Body of pancreas (tissue), 4 donors: ENCODE data around the gene NIPAL4.
A peak's percentile ranks its signal among the peaks of the same experiment; 100 is the strongest.

ENCODE experiments used
- CTCF ChIP-seq, 7 experiments: fragments of 450-650 bp in 4 of 7; fragments of 200-600 bp in 3 of 7; sonication (generic) in 3 of 7; IDR thresholded peaks; one replicate each; pipeline ENCODE4 v1.5.1; 2016 to 2019; ENCODE audit warnings: antibody characterized with exemption in 7 of 7
- POLR2A ChIP-seq, 3 donors: fragments of 450-650 bp; IDR thresholded peaks; one replicate each; pipeline ENCODE4 v1.6.1; 2016; ENCODE audit warnings: antibody characterized with exemption in 3 of 3, mild to moderate bottlenecking in 2 of 3

GRCh38 chr5:157476702-157477408 lies 16.8 kb downstream of the NIPAL4 start:
- TF ChIP-seq CTCF (IDR thresholded peaks at IDR 0.05) (peak; percentile 55 to 77 (median 68)), POLR2A (IDR thresholded peaks at IDR 0.05) (no peak)
